Heart right ventricle (tissue), 16 donors: ENCODE data around the gene RFT1. TPM values are rescaled to one million over a fixed set of nuclear protein-coding genes. Genes with fewer than 3 reads are reported as not detected.

Source experiments
- ATAC-seq, 8 donors: fragments of 200-7000 bp; cut with Tn5 transposase; one replicate each; pipeline ENCODE4 v1.9.1; 2020; ENCODE audit warnings: mild to moderate bottlenecking in 8 of 8, moderate library complexity in 8 of 8, moderate number of reproducible peaks in 1 of 8
- DNase-seq, 2 donors: peaks; one replicate each; pipeline ENCODE4 v3.0.0-alpha.2; 2020
- H3K27ac ChIP-seq, 10 donors: fragments of 200-600 bp; sonication (generic) in 2 of 10; one replicate each; pipeline versions ENCODE4 v1.5.0 to v1.8.0; 2020 to 2022; ENCODE audit warnings: mild to moderate bottlenecking in 3 of 10
- H3K27me3 ChIP-seq, 7 donors: fragments of 200-600 bp; one replicate each; pipeline ENCODE4 v1.8.0; 2021 to 2022; ENCODE audit warnings: mild to moderate bottlenecking in 2 of 7
- H3K36me3 ChIP-seq, 9 donors: fragments of 200-600 bp; sonication (generic) in 1 of 9; one replicate each; pipeline versions ENCODE4 v1.5.0 to v1.8.0; 2020 to 2022; ENCODE audit warnings: mild to moderate bottlenecking in 2 of 9
- H3K4me1 ChIP-seq, 9 donors: fragments of 200-600 bp; sonication (generic) in 1 of 9; one replicate each; pipeline versions ENCODE4 v1.5.0 to v1.8.0; 2020 to 2022; ENCODE audit warnings: mild to moderate bottlenecking in 4 of 9
- H3K4me3 ChIP-seq, 10 donors: fragments of 200-600 bp; sonication (generic) in 2 of 10; one replicate each; pipeline versions ENCODE4 v1.5.0 to v1.8.0; 2020 to 2022; ENCODE audit warnings: mild to moderate bottlenecking in 7 of 10, moderate library complexity in 2 of 10
- H3K9me3 ChIP-seq, 11 donors: fragments of 200-600 bp in 10 of 11; sonication (generic) in 2 of 11; one replicate each; pipeline versions ENCODE4 v1.5.0 to v1.8.0; 2013 to 2022; ENCODE audit warnings: mild to moderate bottlenecking in 2 of 11, control low read depth in 1 of 11, moderate library complexity in 1 of 11
- WGBS, 2 donors: extraction: QIAGEN DNeasy Blood & Tissue Kit; methylation state at CpG; one replicate each; pipeline ENCODE4 v1.1.7; 2013; ENCODE audit warnings: inconsistent platforms in 1 of 2; 5-methylcytosine and 5-hydroxymethylcytosine counted together
- intact Hi-C, 10 donors: fragments of 100-400 bp; cut with DNase I; formaldehyde crosslinking; loops; one replicate each; pipeline versions ENCODE4 v1.11.1 to v1.14.2; 2022
- polyA plus RNA-seq, 2 donors: library from polyadenylated mRNA; stranded (reverse); fragments of 200-250 nt; gene quantifications; one replicate each; pipeline ENCODE4 v1.2.3, GENCODE V29; 2013
- total RNA-seq, 10 donors: library from RNA; stranded (reverse); fragmentation: NEBNext Ultra II Directional in 3 of 10; extraction: Animal tissue kit (Norgen Biotek cat#: 25700) in 3 of 10; gene quantifications; one replicate each; pipeline versions ENCODE4 v1.2.1 to v1.2.4, GENCODE V29; 2021 to 2023
- TF ChIP-seq, protein P1 (sequence below), 9 donors: fragments of 200-600 bp; sonication (generic) in 2 of 9; IDR thresholded peaks; one replicate each; pipeline versions ENCODE4 v1.5.0 to v1.8.0; 2021 to 2022; ENCODE audit warnings: antibody characterized with exemption in 9 of 9, mild to moderate bottlenecking in 5 of 9, moderate library complexity in 1 of 9
- donor health status: Arrhythmogenic right ventricular cardiomyopathy.
- donor health status: ischemic (EF 13 %, LVEDD 7.1; RV severe dilation, severe dysfunction).
- donor health status: healthy with polysubstance abuse.
- donor health status: DM: no; HTN: yes; CAD: no.
- donor health status: DM: no; HTN: no; CAD: no.
- donor health status: ischemic (EF 25% LVEDD 6.9; RV normal size, moderate dysfunction).
- donor health status: ischemic (EF 25% LVEDD 5.7; RV mildly dilated, moderate dysfunction).
- donor health status: healthy.
- donor health status: DM: yes; HTN: yes; CAD: no.
- donor health status: Ischemic cardiomyopathy.
- donor health status: ischemic (EF 35%, LVEDD 5.7; RV mildly dilated, moderate dysfunction).
- donor health status: nonischemic (EF 11% LVEDD 7.7; RV severe dilation, severe dysfunction).
- donor health status: DM: yes; HTN: yes; CAD: no.
- donor health status: PGD.
- donor health status: ischemic (EF 29% LVEDD 5.4; RV normal size, mild dysfunction).
- donor health status: nonischemic (EF 23%, LVEDD 6.1; RV moderate dilation, normal function).

Gene RFT1
- total and polyA plus RNA-seq, 12 donors: 4.6 to 13.1 (median 9.1) TPM

DNA sequence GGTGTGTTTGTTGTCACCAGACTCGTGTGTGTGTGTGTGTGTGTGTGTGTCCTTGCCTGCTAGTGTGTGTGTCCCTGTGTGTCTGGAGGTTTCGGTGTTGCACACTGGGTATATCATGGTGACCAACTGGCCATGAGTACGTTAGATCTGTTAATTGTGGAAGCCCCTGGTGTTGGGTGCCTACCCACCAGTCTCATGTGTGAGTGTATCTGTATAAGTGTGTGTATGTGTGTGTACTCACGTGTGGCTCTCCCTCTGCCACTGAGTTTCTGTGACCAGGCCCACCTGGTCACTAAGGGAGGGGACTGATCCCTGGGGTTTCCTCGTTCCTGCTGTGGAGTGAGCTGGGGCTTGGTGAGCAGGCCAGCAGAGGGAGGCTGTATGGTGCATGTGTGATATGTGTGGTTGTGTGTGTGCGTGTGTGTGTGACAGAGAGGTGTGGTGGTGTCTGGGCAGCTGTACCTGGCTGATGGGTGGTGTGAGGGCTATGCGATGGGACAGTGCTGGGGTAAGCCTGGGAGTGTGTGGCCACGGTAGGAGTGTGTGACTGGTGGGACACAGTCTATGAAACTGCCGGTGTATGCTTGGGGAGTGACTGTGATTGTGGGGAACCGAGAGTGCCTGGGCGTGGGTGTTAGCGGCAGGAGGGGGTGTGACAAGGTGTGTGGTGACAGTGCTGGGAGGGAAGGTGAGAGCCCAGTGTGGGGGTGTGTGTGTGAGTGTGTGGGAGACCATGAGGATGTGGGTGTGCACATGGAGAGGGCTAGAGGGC, 32.6 kb upstream of the RFT1 start:
- TF ChIP-seq, protein P1, sequence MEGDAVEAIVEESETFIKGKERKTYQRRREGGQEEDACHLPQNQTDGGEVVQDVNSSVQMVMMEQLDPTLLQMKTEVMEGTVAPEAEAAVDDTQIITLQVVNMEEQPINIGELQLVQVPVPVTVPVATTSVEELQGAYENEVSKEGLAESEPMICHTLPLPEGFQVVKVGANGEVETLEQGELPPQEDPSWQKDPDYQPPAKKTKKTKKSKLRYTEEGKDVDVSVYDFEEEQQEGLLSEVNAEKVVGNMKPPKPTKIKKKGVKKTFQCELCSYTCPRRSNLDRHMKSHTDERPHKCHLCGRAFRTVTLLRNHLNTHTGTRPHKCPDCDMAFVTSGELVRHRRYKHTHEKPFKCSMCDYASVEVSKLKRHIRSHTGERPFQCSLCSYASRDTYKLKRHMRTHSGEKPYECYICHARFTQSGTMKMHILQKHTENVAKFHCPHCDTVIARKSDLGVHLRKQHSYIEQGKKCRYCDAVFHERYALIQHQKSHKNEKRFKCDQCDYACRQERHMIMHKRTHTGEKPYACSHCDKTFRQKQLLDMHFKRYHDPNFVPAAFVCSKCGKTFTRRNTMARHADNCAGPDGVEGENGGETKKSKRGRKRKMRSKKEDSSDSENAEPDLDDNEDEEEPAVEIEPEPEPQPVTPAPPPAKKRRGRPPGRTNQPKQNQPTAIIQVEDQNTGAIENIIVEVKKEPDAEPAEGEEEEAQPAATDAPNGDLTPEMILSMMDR (IDR thresholded peaks at IDR 0.05): no peak
- Histone ChIP-seq H3K9me3 (no peaks in the 10 kb centered on the region), H3K4me3 (peak overlapping the region in 5 of 10 donors; percentile 87 to 94 (median 92)), H3K4me1 (peaks cover 15 to 76% (median 49%) of the 10 kb centered on the region in 9 donors), H3K36me3 (peaks cover 0 to 7% (median 0%) of the 10 kb centered on the region in 9 donors), H3K27ac (peak overlapping the region in 7 of 10 donors; percentile 4 to 95 (median 85)), H3K27me3 (no peaks in the 10 kb centered on the region)
- DNase-seq (no peak), ATAC-seq (no peak)
- intact Hi-C loops: loop anchor here in 2 of 10 donors (5.0 kb wide), 2 partner anchors 36 to 41 kb away; no protein-coding TSS in a partner anchor
- 60 to 71% methylated on average over 12 of the region's 12 CpGs for WGBS, 2 donors

DNA sequence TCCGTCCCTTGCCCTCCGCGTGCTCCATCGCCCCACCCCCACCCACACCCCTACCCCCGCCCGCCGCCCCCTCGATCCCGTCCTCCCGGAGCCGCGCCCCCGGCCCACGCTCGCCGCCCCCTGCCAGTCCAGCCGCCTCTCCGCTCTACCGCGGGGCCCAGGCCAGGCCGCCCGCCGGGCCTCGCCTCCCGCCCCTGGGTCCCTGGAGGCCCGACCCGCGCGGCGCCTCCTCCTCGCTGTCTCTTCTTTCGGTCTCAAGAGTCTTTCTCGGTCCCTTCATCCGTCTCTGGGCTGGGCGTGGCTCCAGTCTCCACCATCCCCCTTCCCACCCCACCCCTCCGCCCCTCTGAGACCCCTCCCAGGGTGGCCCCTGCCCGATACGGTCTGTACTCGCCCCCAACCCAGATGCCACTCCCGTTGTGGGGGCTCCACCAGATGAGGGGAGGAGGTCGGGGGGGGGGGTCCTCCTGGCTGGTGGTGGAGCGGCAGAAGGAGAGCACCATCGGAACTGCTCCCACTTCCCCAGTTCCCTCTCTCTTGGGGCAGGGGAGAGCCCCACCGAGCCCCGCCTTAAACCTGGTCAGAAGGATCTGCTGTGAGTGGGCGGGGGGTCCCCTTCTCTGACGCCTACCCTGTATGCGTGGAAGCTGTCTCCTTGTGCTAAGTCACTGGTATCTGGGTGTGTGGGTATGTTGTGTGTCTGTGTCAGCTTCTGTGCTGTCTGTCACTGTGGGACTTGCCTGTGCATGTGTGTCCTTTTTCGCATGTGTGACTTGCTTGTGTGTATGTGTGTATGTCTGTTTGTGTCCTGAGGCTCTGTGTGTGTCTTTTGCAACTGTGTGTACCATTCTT, 31.8 kb upstream of the RFT1 start:
- H3K4me1 ChIP-seq: peaks cover 11 to 68% (median 42%) of the 10 kb centered on the region in 9 donors
- TF ChIP-seq, protein P1 (IDR thresholded peaks at IDR 0.05): no peak
- ATAC-seq: peak in 4 of 8 donors; percentile 4 to 13 (median 12)
- peak; percentile 30 to 55 for DNase-seq
- intact Hi-C loops: loop anchor here in 4 of 10 donors (2.0 to 5.0 kb wide), 3 partner anchors 31 to 40 kb away; partner anchors contain the start of gene RFT1 (in 2 of the 4)
- H3K27me3 ChIP-seq: peaks cover 0 to under 1% (median 0%) of the 10 kb centered on the region in 7 donors
- H3K4me3 ChIP-seq: peak overlapping the region; percentile 58 to 94 (median 88)
- H3K36me3 ChIP-seq: peaks cover 0 to 7% (median 0%) of the 10 kb centered on the region in 9 donors
- no peaks in the 10 kb centered on the region for H3K9me3 ChIP-seq
- peak overlapping the region; percentile 27 to 95 (median 85) for H3K27ac ChIP-seq
- 17 to 20% methylated on average over 42 to 49 of the region's 49 CpGs for WGBS, 2 donors

DNA sequence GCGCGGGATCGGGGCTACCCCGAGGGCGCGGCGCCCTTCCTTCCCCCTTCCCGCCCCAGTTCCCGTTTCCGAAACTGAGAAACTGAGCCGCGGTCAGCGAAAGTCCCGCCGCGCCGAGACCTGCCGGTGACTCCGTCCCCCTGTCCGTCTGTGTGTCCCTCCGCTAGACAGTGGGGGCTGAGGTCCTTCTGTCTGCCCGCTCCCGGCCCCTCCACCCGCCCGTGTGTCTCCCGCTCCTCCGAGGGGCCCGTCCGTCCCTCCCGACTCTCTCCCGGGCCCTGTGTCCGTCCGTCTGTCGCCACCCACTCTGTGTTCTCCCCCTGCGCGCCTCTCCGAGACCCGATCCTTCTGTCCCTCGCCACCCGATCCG, 31.2 kb upstream of the RFT1 start:
- peaks cover 0 to 6% (median 0%) of the 10 kb centered on the region in 9 donors for H3K36me3 ChIP-seq
- peaks cover 5 to 62% (median 36%) of the 10 kb centered on the region in 9 donors for H3K4me1 ChIP-seq
- H3K27ac ChIP-seq: peak overlapping the region; percentile 27 to 95 (median 85)
- WGBS, 2 donors: 0 to 1% methylated on average over 41 of the region's 41 CpGs
- ATAC-seq (peak in 2 of 8 donors; percentile 1 to 4), DNase-seq (peak; percentile 38 to 54)
- TF ChIP-seq, protein P1 (IDR thresholded peaks at IDR 0.05): no peak
- no peaks in the 10 kb centered on the region for H3K9me3 ChIP-seq
- intact Hi-C loops: loop anchor here in 4 of 10 donors (2.0 to 5.0 kb wide), 3 partner anchors 31 to 39 kb away; partner anchors contain the start of gene RFT1 (in 2 of the 4)
- peak overlapping the region; percentile 58 to 94 (median 88) for H3K4me3 ChIP-seq
- H3K27me3 ChIP-seq: peaks cover 0 to 7% (median 0%) of the 10 kb centered on the region in 7 donors
